AG20443 (cell line): ENCODE measurements around the gene LDLRAP1.
"Not testable (repeated sequence)": the region's sequence is repeated elsewhere in the genome, so short reads cannot be mapped to it uniquely, and the experiment has no call there.

Experiments used
- DNase-seq: peaks from one replicate; pipeline ENCODE4 v3.0.0; 2012; ENCODE audit warnings: low spot score, mixed read lengths

Gene LDLRAP1

DNA sequence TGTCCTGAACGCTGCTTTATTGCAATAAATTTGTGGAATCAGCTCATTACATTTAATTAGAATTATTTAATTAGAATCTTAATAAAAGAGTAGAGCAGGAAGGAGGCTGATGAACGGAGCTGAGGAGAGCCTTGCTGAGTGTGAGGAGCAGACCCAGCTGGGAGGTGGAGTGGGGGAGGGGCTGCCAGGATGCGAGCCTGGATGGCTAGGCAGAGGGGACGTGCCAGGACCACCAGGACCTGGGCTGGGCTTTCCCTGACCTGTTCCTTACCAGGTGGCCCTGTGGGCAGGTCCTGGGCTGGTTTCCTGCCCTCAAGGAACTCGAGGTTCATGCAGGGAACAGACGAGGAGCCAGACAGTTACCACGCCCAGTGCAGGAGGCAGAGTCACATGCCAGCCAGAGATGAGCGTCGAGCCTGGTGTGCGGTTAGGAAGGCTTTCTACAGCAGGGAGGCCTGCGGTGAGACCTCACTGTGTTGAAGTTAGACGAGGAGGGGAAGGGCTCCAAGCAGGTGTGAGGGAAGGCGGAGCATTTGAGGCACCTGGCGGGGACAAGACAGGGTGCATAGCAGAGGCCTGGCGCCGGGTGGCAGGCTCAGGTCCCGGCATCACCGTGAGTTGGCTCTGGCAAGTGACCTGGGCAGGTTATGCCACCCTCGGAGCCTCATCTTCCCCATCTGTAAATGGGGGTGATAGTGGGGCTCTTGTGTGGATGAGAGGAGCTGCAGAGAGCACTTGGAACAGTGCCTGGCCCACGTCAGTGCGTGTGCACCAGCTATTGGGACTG lies 33.9 kb downstream of the LDLRAP1 start:
- no peak for DNase-seq

GRCh38 chr1:25579292-25580252 lies 36.2 kb downstream of the LDLRAP1 start:
- no peak for DNase-seq

DNA sequence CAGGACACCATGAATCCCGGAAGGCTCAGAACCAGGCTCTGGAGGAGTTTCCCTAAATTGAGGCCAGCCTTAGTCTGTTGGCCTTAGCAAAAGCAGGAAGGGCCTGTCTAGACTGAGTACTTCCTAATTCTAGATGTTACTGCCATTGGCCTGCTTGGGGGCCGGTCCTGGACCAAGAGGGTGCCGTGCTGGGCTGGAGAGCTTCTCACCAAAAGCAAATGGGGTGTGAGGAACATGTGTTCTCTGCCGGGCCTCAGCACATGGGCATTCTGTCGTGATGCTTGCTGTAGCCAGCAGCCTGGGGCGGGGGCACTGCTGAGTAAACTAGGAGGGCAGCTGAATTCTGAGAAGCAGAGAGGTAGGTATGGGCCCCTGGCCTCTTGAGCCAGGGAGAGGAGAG lies 37.5 kb downstream of the LDLRAP1 start:
- no peak for DNase-seq

- DNase-seq: no peak
These were observed 38.4 kb downstream of the LDLRAP1 start for GRCh38 chr1:25581764-25582163.

DNA sequence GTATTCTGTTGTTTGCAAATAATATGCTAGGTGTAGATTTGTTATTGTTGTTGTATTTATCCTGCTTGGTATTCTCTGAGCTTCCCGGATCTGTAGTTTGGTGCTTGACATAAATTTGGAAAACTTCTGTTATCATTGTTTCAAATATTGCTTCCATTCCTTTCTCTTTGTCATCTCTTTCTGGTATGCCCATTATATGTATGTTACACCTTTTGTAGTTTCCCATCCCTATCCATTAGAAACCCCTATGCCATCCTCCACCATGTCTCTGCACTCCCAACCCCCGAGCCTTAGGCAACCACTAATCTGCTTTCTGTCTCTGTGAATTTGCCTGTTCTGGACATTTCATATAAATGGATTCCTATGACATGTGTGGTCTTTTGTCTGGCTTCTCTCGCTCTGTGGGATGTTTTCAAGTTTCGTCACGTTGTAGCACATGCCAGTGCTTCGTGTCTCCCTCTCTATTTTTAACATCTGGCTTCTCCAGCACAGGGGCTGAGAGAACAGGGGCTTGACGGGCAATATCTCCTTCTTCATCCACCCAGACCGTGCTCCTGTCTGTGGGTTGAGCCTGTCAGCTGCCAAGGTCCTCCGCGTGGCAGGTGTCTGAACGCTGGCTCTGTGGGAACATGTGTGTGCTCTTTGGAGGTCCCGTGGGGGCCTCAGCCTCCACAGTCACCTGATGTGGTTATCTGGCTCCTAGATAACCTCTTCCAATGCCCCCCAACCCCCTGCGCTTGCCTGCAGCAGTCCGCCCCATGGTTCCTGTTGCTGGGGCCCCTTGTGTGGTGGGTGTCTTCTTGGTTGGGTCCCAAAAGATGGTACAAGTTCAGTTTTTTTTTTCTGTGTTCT lies 40.3 kb downstream of the LDLRAP1 start:
- DNase-seq: no peak

DNA sequence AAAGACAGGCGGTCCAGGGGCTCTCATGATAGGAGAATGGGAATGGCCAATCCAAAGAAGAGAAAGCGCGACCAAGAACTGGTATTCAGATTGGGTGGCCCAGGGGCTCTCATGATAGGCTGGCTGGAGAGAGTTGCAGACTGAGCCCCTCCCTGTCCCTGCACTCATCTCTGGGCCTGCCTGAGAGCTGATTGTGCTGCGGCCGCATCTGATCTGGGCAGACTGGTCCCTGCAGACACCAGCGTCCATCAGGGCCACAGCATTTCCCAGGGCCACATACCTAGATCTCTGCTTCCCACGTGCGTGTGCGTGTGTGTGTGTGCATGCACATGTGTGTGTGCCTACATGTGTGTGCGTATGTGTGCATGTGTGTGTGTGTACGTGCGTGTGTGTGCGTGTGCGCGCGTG lies 42.8 kb downstream of the LDLRAP1 start:
- no peak for DNase-seq

GRCh38 chr1:25587290-25587689 lies 43.9 kb downstream of the LDLRAP1 start:
- DNase-seq: no peak

GRCh38 chr1:25588224-25588623 lies 44.8 kb downstream of the LDLRAP1 start:
- not testable (repeated sequence) for DNase-seq

DNA sequence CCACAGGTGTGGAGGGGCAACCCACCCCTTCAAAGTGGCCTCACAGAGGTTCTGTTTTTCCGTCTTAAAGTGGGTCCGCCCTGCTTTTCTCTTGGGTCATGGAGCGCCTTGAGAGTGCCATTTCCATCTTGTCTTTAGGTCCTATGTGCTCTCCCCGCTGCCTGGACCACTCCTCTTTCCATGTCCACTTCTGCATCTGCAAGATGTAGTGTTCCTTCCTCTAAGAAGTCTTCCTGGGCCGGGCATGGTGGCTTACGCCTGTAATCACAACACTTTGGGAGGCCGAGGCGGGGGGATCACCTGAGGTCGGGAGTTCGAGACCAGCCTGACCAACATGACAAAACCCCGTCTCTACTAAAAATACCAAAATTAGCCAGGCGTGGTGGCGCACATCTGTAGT lies 45.4 kb downstream of the LDLRAP1 start:
- DNase-seq: not testable (repeated sequence)

DNA sequence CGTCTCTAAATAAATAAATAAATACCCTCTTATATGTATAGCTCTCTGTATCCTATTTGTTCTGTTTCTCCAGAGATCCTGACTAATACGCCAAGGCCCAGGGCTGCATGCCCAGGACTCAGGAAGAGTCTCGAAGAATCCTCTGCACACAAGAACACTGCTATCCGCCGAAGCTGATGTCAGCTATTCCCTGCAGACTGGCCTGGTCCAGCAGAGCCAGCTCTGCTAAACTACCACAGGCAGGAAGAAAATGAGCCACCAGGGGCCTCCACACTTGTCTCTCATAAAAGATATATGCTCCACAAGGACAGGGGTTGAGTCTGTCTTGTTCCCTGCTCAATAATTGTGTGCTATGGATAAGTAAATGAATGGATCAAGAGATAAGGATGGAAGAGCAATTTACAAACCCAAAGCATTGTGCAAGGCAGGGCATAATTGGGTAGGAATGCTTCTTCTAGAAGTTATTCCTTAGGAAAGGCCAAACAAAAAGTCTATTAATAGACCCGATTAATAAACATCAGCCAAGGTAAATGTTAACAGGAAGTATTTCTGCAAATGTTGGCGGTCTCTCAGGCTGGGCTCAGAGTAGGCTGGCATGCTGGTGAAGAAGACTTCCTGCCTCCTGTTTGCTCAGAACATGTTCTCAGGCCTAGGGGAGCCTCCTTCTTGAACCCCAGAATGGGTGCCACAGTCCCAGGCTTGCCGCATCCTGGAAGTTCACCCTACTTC lies 46.9 kb downstream of the LDLRAP1 start:
- DNase-seq: no peak

GRCh38 chr1:25593861-25594260 lies 50.5 kb downstream of the LDLRAP1 start:
- no peak for DNase-seq

DNA sequence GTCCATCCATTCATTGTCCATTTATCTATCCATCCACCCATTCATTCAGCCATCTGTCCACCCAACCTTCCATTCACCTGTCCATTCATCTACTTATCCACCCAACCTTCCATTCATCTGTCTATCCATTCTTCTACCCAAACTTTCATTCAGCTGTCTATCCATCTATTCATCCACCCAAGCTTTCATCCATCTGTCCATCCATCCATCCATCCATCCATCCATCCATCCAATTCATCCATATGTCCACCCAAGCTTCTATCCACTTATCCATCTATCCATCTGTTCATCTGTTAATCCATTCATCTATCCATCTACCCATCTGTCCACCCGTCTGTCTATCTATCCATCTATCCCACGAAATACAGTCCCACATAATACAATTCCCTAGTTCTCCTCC lies 51.6 kb downstream of the LDLRAP1 start:
- no peak for DNase-seq

GRCh38 chr1:25596641-25597040 lies 53.2 kb downstream of the LDLRAP1 start:
- DNase-seq: not testable (repeated sequence)

DNA sequence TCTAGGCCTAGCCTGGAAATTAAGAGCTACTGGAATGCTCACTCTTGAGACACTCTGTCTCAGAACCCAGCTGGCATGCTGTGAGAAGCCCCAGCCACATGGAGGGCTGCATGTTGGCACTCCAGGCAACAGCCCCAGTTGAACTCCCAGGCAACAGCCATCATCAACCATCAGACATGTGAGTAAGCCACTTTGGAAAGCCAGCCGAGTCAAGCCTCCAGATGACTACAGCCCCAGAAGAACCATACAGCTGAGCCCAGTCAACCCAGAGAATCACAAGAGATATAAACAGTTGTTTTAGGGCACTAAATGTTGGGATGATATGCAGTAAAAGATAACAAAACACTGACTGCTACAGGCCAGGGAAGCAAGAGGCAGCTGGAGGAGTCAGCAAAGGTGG lies 55.5 kb downstream of the LDLRAP1 start:
- no peak for DNase-seq

- DNase-seq: no peak
These were observed 56.7 kb downstream of the LDLRAP1 start for GRCh38 chr1:25599969-25600610.

GRCh38 chr1:25600971-25601699 lies 57.7 kb downstream of the LDLRAP1 start:
- not testable (repeated sequence) for DNase-seq

DNA sequence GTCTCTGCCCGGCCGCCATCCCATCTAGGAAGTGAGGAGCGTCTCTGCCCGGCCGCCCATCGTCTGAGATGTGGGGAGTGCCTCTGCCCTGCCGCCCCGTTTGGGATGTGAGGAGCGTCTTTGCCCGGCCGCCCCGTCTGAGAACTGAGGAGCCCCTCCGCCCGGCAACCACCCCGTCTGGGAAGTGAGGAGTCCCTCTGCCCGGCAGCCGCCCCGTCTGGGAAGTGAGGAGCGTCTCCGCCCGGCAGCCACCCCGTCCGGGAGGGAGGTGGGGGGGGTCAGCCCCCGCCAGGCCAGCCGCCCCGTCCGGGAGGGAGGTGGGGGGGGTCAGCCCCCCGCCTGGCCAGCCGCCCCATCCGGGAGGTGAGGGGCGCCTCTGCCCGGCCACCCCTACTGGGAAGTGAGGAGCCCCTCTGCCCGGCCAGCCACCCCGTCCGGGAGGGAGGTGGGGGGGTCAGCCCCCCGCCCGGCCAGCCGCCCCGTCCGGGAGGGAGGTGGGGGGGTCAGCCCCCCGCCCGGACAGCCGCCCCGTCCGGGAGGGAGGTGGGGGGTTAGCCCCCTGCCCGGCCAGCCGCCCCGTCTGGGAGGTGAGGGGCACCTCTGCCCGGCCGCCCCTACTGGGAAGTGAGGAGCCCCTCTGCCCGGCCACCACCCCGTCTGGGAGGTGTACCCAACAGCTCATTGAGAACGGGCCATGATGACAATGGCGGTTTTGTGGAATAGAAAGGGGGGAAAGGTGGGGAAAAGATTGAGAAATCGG lies 60.6 kb downstream of the LDLRAP1 start:
- not testable (repeated sequence) for DNase-seq

- DNase-seq: no peak
These were observed 63.7 kb downstream of the LDLRAP1 start for GRCh38 chr1:25607123-25607522.

DNA sequence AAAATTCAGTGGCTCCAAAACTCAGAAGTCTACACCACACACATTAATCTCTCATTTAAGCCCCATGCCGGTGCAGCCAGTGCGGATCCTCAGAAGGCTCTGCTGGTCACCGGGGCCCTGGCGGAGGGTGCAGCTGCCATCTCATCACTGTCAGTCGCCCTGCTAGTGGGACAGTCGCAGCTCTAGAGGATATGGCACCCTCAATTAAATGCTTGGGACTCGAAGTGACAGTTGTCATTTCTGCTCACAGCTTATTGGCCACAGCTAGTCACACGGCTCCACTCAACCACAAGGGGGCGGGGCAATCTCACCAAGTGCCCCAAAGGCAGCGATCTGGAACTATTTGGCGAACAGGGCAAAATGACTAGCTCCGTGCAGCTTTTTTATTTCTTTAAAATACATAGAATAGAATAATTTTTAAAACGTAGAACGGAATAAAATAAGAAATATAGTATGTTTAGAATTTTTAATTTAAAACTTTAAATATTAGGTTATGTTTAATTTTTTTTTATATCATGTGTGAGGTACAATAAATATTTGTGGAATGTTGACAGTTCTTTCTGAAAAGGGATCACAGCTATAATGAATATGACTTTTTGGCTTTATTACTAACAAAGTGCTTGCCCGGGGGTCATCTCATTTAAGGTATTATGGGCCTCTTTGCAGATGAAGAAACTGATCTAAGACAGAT lies 65.2 kb downstream of the LDLRAP1 start:
- DNase-seq: peak; percentile 85
